ENCODE results near the gene PRKCB.

Gene PRKCB

GRCh38 chr16:23802776-23803175, 33.0 kb upstream of the PRKCB start:
- TF ChIP-seq, protein P1, sequence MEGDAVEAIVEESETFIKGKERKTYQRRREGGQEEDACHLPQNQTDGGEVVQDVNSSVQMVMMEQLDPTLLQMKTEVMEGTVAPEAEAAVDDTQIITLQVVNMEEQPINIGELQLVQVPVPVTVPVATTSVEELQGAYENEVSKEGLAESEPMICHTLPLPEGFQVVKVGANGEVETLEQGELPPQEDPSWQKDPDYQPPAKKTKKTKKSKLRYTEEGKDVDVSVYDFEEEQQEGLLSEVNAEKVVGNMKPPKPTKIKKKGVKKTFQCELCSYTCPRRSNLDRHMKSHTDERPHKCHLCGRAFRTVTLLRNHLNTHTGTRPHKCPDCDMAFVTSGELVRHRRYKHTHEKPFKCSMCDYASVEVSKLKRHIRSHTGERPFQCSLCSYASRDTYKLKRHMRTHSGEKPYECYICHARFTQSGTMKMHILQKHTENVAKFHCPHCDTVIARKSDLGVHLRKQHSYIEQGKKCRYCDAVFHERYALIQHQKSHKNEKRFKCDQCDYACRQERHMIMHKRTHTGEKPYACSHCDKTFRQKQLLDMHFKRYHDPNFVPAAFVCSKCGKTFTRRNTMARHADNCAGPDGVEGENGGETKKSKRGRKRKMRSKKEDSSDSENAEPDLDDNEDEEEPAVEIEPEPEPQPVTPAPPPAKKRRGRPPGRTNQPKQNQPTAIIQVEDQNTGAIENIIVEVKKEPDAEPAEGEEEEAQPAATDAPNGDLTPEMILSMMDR (IDR thresholded peaks at IDR 0.05; ENCODE audit: insufficient read depth, low read length, missing control alignments), result no peak
- POLR2A ChIA-PET, result no interaction called here
- CTCF ChIA-PET, result interaction anchor here (0.7 to 5.1 kb wide), 7 partner anchors 50 to 701 kb away, joined by 3 to 39 read pairs (median 5); no protein-coding TSS in a partner anchor
- H3K4me3 ChIP-seq (ENCODE audit: low read depth, low read length), result no peak overlapping the region
- no peak for DNase-seq (ENCODE audit: low read depth, low spot score)

- TF ChIP-seq, protein P1 (IDR thresholded peaks at IDR 0.05; ENCODE audit: insufficient read depth, low read length, missing control alignments), result peak; percentile 33
- H3K4me3 ChIP-seq (ENCODE audit: low read depth, low read length), result no peak overlapping the region
- ChIA-PET CTCF (interaction anchor here (0.7 to 5.1 kb wide), 7 partner anchors 51 to 700 kb away, joined by 3 to 39 read pairs (median 3); no protein-coding TSS in a partner anchor), POLR2A (interaction anchor here (0.7 kb wide), 1 partner anchor 104 kb away, joined by 3 read pairs; no protein-coding TSS in a partner anchor)
- DNase-seq (ENCODE audit: low read depth, low spot score), result no peak
Measured at GRCh38 chr16:23803591-23804123, 32.1 kb upstream of the PRKCB start.

DNA sequence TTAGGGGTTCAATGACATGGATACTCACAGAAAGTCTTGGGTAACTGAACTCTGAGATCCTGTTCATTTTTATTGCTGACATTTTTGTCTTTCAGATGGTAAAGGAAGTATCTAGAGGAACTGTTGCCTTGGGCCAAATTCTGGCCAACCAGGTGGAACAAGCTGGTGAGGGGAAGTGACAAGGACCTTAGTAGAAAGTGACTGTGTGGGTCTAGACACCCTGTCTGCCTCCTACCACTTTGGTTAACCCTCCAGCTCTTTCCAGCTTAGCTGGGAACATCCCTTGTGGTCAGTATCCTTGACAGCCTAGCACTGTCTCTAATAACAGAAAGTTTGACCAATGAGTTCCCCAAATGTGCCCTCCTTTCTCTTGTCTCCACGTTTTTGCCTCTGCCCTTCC, 28.8 kb upstream of the PRKCB start:
- POLR2A ChIA-PET, result no interaction called here
- TF ChIP-seq, protein P1 (IDR thresholded peaks at IDR 0.05; ENCODE audit: insufficient read depth, low read length, missing control alignments), result no peak
- DNase-seq (ENCODE audit: low read depth, low spot score), result no peak
- CTCF ChIA-PET, result interaction anchor here (0.7 to 1.2 kb wide), 2 partner anchors 203 to 683 kb away, joined by 3 read pairs; no protein-coding TSS in a partner anchor
- no peak overlapping the region for H3K4me3 ChIP-seq (ENCODE audit: low read depth, low read length)

DNA sequence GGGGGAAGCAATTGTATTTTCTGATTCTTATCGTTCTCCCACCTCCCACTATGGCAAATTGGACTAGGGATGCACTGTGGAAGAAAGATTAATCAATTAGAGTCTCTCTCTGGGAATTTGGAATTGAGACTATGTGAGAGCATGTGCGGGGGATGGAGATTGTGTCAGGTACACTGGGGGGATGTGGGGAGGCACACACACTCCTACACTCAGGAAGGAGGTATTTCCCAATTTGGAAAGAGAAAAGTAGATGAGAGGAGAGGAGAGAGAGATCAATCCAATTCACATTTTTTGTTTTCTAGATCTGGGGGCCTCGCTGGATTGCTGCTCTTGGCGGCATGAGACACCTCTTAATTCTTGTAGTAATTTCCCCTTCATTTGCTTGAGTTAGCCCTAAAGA, 14.3 kb upstream of the PRKCB start:
- no peak for DNase-seq (ENCODE audit: low read depth, low spot score)
- ChIA-PET POLR2A (no interaction called here), CTCF (no interaction called here)
- no peak overlapping the region for H3K4me3 ChIP-seq (ENCODE audit: low read depth, low read length)
- TF ChIP-seq, protein P1 (IDR thresholded peaks at IDR 0.05; ENCODE audit: insufficient read depth, low read length, missing control alignments), result no peak

DNA sequence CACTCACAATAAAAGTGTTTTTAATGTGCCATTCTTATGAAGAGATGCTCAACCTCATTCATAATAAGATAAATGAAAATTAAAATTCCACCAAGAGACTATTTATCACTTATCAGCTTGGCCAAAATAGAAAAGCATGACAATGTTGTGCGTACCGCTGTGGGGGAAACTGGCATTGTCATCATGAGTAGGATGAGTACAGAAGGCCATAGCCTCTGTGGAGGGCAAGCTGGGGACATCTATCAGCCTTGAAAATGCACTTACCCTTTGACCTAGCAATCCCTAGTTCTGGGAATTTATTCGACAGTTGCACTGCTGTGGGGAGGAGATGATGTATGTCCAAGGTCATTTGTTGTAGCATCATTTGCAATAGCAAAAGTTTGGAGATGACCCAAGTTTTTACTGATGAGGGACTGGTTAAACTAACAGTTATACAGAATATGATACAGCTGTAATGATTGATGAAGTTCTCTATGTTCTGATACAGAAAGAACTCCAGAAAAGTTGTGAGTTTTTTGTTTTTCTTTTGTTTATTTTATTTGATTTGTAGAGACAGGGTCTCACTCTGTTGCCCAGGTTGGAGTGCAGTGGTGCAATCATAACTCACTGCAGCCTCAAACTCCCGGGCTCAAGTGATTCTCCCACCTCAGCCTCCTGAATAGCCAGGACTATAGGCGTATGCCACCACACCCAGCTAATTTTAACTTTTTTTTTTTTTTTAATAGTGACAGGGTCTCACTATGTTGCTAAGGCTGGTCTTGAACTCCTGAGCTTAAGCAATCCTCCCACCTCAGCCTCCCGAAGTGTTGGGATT, 13.7 kb upstream of the PRKCB start:
- TF ChIP-seq, protein P1 (IDR thresholded peaks at IDR 0.05; ENCODE audit: insufficient read depth, low read length, missing control alignments), result no peak
- ChIA-PET CTCF (no interaction called here), POLR2A (no interaction called here)
- DNase-seq (ENCODE audit: low read depth, low spot score), result no peak
- H3K4me3 ChIP-seq (ENCODE audit: low read depth, low read length), result no peak overlapping the region

Measured in AG04449 (cell line).